ENCODE measurements around the gene LIF. TPM values are rescaled to one million over a fixed set of nuclear protein-coding genes. Genes with fewer than 3 reads are reported as not detected.

LIF gene
- total and polyA plus RNA-seq, 2 donors (not counting 3 experiments of a cell fraction or from before 2014, with no cell fraction given): 0.12 to 0.27 TPM

- peak overlapping the region in 1 of 3 experiments; percentile 44 for H3K4me3 ChIP-seq (replicated peaks in 1 of 3; ENCODE audit: insufficient read depth in 1 of 3, low read depth in 1 of 3, low read length in 3 of 3)
- peaks cover 47% of the 10 kb centered on the region for H3K4me1 ChIP-seq (ENCODE audit: control insufficient read depth, extremely low read depth, insufficient read depth, low read length)
- DNase-seq (ENCODE audit: low read depth, low spot score): peak; percentile 21
- H3K9ac ChIP-seq (replicated peaks; ENCODE audit: extremely low read depth, insufficient read depth, low read length): peak overlapping the region; percentile 60
- no peaks in the 10 kb centered on the region for H4K20me1 ChIP-seq (replicated peaks; ENCODE audit: control insufficient read depth, extremely low read depth, insufficient read depth, low read length)
- H2AFZ ChIP-seq (ENCODE audit: low read depth, low read length): peak overlapping the region; percentile 47
- ChIA-PET CTCF (interaction anchor here (0.7 to 3.1 kb wide), 9 partner anchors 10 to 127 kb away, joined by 3 to 13 read pairs (median 4); no protein-coding TSS in a partner anchor), POLR2A (interaction anchor here (0.7 to 1.3 kb wide), 2 partner anchors 13 to 49 kb away, joined by 3 to 4 read pairs; no protein-coding TSS in a partner anchor)
- dilution Hi-C loops (cut with MboI; ENCODE audit: extremely low pct_ligation_motif_present, low sequenced_read_pairs) (no loop called here), intact Hi-C loops (cut with micrococcal nuclease) (loop anchor here (1.0 to 2.0 kb wide), 3 partner anchors 10 to 428 kb away; partner anchors contain the start of genes CCDC157, SF3A1, UQCR10 and ZMAT5)
- H3K9me3 ChIP-seq (replicated peaks; ENCODE audit: control insufficient read depth, insufficient read depth, low read length): no peaks in the 10 kb centered on the region
- FAIRE-seq: no peak
- H3K27ac ChIP-seq (ENCODE audit: insufficient read depth, low read depth, low read length): peak overlapping the region; percentile 99
- no peak for TF ChIP-seq CTCF (IDR thresholded peaks at IDR 0.05; ENCODE audit: extremely low read depth in 1 of 2, insufficient read depth in 1 of 2, low read depth in 1 of 2, low read length in 2 of 2)
- peak; percentile 71 for TF ChIP-seq FOS (IDR thresholded peaks at IDR 0.05; ENCODE audit: borderline replicate concordance, insufficient read depth, low read length)
- TF ChIP-seq GATA2 (IDR thresholded peaks at IDR 0.05; ENCODE audit: insufficient read depth, insufficient read length, low read depth, low read length): peak; percentile 74
- no peaks in the 10 kb centered on the region for H3K36me3 ChIP-seq (ENCODE audit: control insufficient read depth in 2 of 2, extremely low read depth in 1 of 2, insufficient read depth in 2 of 2, low read length in 2 of 2)
- no peaks in the 10 kb centered on the region for H3K79me2 ChIP-seq (ENCODE audit: control insufficient read depth, insufficient read depth, low read length)
- H3K9me1 ChIP-seq (replicated peaks; ENCODE audit: control insufficient read depth, extremely low read depth, insufficient read depth, low read length): no peaks in the 10 kb centered on the region
- H3K27me3 ChIP-seq (ENCODE audit: control insufficient read depth in 2 of 2, insufficient read depth in 2 of 2, low read length in 2 of 2): no peaks in the 10 kb centered on the region
- BruUV-seq (replicated peaks): TSS peak; percentile 98
- H3K4me2 ChIP-seq (ENCODE audit: insufficient read depth, low read length): peak overlapping the region; percentile 84
Observed at GRCh38 chr22:30195245-30196140, 51.1 kb downstream of the LIF start.
